Iris pigment epithelial cell (primary cell): ENCODE results near the gene LRMDA.

Experiments
- DNase-seq: peaks from one replicate; pipeline ENCODE4 v3.0.0-alpha.2; 2011; ENCODE audit warnings: low read depth

Gene LRMDA

DNA sequence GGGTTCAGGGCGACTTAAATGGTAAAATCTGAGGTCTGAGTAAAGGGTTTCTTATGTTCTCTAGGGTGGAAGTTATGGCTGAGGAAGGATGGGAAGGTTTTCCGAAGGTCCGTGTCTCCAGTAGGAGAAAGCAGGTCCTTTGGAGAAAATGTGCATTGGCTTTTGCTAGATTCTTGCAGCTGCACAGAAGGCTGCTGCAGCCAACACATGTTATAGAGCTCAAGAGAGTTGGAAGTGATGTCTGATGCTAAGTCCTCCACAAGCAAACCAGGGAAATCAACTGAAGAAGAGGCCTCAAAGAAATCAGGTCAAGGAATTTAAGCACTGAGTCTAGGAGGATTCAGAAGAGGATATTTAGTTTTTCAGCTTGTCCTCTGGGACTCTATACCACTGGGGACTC, 404.6 kb downstream of the LRMDA start:
- no peak for DNase-seq

DNA sequence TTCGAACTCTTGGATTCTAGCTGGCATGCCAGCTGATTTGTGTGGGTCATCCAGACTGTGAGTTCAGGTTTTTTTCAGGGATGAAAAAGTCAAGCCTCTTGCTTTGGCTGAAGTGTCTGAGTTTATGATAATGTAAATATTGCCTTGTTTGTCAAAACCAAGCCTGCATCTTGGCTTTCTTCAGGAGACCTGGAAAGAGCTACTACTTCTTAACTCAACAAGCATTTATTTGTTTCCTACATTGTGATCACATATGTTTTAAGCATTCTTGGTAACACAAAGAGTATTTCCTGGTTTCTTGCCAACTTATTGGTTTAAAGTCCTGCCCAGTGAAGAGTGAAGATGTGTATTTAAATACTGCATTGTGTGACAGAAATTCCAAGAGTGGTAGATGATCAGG, 407.1 kb downstream of the LRMDA start:
- no peak for DNase-seq

DNA sequence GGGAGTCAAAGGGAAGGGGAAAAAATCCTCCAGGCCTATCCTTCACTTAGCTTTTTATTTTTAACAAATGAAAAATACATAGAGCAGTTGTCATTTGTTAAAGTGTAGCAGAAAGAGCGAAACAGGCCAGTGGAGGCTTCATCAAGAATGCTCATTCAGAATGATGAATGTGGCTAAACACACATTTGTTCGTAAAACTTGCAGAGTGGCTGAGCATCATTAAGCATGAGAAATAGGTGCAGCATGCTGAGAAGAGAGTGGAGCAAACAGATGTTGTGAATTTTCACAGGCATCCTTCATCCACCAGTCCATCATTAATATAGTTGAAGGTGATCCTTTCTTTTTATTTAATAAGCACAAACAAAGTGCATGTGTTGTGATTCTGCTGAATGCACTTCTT, 407.6 kb downstream of the LRMDA start:
- DNase-seq: no peak

DNA sequence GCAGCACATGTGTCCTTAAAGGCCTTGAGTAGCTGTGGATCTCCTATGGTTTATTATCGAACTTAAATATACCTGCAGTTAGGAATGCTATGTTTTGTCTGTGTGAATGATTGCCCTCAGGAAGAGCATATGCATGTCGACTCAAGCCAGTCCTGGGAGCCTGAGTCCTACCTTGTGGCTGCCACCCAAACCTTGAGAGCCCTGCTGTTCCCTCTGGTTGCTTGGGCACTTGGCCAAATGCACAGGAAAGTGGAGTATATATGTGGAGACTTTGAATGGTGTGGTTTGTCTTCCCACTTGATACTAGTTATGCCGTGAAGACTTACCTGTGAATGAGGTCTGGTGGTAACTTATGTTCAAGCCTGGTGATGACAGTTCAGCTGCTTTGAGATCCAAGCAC, 409.8 kb downstream of the LRMDA start:
- DNase-seq: no peak

DNA sequence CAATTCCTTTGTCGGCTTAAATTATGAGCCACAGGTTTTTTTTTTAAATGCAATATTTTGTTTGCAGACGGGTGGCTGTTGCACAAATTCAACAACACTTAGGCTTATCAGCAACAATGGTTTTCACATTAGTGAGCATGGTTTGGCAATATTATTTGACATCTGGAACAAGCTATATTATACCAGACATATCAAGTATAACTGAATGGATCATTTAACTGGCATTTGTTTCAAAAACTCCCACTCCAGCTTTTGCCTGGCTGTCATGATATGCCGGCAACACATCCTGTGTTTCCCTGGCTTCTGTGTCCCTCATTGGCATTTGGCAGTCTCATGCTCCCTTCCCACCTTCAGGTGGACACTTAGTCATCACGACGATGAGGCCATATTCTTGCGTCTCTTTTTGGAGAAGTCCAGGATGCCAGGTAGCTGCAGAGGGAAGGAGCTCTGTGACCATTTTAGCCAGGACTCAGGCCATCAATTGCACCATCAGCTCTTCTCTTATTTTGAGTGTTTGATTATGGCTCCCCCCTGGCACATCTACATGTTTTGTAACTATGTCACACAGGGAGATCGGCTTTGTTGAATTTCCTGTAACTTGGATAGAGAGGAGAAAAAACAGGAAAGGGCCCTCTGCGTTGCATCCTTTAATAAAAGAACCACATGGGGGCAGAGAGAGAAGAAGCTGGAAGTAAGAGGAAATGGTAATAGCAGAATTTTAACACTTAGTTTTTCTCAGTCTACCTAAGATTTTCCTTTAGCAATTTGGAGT, 413.9 kb downstream of the LRMDA start:
- DNase-seq: no peak

DNA sequence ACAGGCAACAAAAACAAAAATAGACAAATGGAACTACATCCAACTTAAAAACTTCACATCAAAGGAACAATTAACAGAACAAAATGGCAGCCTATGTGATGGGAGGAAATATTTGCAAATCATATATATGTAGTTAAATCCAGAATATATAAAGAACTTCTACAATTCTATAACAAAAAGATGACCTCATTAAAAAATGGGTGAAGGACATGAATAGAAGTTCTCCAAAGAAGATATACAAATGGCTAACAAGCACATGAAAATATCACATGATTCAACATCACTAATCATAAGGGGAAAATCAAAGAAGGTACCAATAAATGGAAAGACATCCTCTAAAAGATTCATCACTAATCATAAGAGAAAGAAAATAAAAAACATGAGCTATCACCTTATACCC, 416.1 kb downstream of the LRMDA start:
- DNase-seq: no peak

DNA sequence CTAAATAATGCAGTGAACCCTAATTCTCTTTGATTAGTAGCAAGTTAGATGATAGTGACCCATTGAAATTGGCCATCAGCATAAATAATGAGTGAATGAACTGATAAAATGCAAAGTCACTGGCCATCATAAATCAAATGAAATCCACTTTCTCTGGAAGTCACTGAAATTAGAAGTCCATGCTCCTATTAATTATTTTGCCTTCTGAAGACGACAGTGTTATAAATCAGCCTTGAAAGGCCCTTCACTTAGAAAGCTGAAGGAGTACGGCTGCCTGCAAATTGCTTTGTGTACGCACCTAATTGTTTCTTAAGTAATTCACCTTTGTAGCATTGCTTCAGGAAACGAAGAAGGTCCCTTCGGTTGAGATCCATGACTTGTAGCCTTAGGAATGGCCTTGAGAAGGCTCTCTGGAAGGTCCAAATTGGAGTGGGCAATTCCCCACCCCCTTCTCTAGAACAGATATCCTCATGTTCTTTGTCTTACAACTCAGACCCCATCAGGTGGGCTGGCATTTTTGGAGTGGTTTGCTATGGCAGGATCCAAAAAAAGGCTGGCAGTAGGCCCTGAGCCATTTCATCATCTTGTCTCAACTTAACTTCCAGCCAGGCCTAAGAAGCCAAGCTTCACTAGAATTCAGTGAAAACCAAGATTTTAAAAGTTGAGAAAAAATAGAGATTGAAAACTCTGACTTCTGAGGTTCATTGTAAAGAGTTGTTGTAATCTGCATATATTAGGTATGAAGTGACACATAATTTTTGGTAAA, 420.3 kb downstream of the LRMDA start:
- no peak for DNase-seq

DNA sequence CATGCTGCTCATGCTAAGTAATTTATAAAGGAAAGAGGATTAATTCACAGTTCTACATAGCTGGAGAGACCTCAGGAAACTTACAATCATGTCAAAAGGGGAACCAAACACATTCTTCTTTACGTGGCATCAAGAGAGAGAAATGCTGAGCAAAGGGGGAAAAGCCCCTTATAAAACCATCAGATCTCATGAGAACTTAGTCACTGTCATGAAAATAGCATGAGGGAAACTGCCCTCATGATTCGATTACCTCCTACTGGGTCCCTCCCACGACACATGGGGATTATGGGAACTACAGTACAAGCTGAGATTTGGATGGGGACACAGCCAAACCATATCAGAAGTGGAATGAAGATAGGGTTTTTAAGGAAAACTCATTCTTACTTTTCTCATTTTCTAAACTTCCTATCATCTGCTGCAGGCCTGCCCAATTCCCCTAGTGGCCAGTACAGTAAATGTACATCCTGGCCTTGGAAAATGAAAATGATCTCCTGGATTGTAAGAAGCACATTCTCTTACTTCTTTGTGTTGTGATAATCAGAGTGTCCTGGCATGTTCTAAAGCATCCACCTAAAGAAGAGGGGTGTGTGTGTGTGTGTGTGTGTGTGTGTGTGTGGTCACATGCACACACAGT, 421.5 kb downstream of the LRMDA start:
- DNase-seq: peak; percentile 3

DNA sequence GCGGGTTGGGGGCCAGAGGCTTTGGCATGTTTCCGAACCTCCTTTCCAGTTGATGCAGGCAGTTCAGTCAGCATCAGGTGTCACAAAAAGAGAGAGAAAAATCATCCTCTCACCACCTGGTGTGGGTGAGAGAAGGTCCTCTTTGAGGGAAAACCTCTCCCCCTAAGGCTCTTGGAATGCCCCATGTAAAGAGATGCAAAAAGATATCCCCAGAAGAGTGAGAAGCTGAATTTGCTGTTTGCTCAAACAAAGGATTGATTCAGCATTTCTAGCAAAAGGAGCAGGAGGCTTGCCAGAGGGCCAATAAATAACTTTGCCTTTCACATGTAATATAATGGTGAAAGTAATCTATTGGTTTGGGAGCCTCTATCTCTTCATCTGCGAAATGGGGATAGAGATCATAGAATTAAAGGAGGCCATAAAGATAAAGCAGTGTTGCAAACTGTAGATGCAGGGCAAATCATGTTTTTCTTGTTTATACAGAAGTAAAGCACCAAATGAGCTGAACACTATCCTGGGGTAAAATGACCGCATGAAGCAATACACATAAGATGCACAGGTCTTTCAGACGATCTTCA, 425.9 kb downstream of the LRMDA start:
- no peak for DNase-seq

DNA sequence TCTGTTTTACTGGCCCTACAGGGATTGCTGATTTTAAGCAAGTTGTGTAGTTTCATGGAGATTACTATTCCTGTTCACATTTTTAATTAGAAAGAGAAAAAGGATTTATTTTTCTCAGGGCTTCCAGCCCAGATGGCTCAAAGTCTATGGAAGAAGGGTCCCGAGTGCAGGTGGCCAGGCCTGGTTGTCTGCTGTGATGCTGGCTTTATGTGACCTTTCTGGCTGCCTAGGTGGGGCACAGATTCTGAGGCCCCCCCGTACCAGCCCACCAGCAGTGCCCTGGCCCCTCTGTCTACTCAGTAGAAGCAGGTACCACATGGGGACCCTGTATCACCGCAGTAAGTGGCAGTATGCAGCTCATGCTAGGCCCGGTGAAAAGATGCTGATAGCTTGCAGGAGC, 426.5 kb downstream of the LRMDA start:
- DNase-seq: no peak

DNA sequence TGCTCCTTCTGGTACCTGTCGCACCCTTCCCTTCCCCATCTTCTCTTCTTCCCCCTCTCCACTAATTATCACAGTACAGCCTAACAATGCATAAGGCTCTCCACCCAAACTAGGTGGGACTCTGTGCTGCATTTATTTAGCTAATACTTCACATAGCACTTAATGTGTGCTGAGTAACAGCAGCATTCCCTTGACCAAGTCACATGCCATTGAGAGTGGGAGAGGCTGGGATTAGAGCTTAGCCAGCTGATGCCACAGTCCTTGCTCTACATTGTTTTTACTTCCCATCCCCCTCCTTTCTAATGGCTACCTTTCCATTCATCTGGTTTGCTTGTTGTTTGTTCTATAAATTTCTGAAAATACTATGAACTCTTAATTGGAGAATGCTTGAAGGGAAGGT, 426.9 kb downstream of the LRMDA start:
- DNase-seq: no peak

DNA sequence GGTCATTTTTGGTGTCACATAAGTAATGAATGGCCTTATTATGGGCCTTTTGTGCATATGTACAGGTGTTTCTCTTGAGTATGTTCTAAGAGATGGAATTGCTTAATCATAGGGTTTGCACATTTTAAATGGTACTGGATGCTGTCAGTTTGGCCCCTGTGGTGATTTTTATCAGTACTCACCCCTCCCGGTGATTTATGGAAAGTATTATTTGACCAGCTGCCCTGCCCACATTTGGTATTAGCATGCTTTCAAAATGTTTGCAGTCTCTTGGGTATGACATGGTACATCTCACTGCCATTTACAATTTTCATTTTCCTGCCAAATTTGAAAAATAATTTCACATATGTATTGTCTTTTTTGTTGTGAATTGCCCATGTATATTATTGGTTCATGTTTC, 427.7 kb downstream of the LRMDA start:
- no peak for DNase-seq

DNA sequence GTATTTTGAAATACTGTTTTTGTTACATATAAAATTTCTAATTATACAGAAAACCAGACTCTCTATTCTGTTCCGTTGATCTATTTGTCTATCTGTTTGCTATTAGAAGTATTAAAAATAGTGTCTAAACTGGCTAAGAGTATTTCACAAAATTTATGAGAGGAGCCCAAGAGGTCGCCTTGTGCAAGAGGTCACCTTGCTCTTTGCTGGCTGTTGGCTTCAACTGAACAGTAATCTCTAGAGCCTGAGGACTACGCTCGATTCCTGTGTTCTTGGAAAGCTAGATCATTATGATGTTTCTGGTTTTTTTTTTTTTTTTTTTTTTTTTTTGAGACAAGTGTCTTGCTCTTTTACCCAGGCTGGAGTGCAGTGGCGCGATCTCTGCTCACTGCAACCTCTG, 428.6 kb downstream of the LRMDA start:
- DNase-seq: no peak

DNA sequence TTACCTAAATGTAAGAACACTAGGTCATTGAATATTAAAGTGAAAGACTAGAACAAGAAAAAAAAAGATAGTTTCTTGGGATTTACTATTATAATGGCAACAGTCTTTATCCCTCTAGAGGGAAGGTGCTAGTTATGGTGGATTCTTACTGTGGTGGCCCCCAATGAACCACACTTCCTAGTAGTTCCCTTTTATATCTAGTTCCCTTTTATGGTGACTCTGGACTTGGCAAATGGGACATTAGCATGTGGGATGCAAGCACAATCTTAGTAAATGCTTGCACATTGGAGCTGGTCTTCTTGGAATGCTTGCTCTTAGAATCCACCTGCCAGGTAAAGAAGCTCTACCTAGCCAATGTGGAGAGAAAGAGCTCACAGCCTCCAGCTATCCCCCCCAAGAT, 430.2 kb downstream of the LRMDA start:
- no peak for DNase-seq

DNA sequence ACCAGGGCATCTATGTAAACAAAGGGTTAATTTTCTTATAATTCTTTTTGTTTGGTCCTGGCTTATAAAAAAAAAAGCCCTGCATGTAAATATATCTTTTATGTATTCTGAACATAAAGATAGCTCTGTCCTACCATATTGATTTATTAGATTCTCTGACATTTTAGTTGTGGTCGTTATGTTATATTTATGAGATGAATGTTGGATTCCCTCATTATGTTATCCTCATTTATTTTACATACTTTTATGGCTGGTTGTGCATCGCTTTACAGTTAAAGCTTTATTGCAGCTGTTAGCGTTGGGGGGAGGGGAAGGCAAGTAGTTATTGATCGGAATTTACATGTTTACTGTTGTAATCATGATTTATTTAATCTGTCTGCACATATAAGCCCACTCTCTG, 431.5 kb downstream of the LRMDA start:
- no peak for DNase-seq

DNA sequence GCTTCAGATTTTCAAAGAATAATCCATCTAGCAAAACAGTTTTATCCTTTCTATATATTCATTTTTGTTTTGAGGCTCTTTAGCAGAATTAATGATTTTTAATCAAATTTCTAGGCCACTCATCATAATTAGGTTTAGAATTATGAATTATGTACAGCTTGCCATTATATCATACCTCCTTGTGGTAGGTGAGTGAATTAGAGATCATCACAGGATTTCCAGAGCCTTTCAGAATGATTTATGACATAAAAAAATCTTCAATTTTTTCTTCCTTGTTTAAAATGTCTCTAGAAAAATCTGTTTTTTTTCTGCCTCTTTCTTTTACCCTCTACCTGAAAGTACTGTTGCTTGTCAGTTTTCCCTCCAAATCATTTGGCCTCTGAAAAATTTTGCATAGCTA, 433.3 kb downstream of the LRMDA start:
- no peak for DNase-seq

DNA sequence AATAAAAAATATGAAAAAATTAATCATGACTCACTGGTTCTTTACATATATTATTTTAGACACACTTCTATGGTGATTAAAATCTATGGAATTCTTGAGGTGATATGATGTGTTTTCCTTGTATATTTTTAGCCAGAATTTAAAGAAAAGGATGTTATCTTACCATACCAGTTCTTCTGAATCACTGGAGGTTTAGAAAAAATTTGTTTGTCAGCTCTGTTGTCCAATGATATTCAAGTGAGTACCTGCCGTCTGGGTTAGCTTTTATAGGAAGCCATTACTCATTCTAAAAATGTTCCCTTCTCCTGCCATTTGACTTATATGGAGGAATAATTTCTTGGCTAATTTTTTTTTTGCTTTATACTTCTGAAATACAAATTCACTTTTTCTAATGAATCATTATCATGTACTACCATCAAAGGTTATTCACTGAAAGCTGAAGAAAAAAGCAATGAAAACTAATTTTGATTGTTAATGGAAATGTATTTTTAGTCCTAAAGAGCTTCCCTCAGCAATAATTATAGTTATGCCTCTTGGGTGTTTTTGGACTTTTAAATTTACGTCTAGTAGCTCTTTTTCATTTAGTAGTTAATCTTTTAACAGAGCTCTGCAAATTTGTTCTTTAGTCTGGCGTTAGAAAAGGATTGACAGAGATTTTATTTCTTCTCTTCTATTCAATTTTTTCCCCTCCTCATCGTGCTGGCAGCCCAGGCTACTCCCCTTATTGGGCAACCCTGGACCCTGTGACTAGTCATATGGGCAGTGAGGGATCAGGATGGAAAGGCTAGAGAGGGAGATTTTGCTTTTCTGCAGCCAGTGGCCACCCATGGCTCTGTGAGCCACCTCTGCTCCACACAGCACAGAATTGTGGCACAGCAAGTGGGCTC, 434.2 kb downstream of the LRMDA start:
- DNase-seq: no peak

DNA sequence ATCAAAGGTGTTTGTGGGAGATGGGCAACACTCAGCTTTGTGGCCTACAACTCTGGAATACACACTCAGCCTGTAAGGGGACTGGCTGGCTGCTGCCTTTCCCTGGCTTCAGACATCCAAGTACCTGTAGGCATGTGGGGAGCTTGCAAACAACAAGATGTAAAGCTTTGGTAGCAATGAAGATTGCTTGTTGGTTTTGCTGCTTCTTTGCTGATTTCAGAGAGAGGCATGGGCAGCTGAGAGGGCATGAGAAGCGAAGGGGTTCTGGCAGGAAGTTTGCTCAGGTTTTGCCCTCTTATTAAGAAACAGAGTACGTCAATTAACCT, 434.8 kb downstream of the LRMDA start:
- DNase-seq: no peak

DNA sequence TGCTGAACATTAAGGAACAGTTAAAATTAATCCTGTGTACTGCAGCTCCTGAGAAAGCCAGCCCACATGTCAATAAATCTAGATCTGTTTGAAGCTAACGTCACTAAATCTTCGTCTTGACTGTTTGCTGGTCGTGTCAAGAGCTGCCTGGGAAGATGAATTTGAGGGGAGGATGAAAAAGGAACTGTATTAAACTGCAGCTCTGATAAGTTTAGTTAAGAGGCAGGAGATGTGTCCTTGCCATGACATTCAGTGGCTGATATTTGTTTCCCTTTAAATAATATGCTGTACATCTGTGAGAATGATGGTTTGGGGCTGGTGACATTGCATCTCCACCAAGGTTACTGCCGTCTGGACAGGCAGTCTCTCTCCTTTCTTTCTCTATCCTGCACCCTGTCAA, 435.3 kb downstream of the LRMDA start:
- DNase-seq: no peak

DNA sequence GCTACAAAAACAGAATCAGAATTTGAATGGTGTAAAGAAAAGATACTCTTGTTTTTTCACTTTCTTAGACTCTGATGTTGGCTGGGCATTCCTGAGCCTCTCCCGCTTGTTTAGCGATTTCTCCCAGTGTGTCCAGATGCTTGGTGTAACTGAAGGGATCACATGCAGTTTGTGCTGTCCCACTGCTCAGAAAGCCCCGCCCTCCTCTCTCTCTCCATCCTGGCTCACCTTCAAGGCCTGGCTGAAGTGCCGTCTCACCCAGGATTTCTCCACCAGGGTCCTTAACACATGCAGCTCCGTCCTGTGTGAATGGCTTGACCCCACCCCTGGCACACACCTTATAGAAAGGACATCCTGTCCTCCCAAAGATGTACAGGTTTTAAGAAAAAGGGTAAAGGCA, 437.1 kb downstream of the LRMDA start:
- DNase-seq: no peak

DNA sequence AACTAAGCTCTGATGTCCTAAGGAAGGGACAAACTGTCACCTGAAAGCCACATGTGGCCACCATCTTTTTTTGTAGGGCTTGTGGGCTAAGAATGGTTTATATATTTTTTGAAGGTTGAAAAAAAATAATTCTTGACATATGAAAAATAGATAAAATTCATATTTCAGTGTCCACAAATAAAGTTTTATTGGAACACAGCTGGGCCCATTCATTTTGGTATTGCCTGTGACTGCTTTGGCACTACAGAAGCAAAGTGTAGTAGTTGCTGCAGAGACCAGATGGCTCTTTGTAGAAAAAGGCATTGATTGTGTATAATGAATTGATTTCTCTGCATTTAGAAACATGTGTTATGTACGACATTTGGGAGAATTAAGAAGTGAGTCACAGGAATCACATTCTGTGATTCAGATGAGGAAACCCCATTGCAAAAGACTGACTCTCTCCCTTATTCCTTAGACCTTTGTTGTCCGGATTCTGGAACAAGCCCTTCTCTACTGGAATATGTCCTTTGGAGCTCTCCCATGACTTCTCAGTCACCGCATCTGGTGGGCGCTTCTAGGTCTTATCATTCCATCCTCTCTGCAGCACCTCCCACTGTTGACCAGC, 438.7 kb downstream of the LRMDA start:
- DNase-seq: no peak

DNA sequence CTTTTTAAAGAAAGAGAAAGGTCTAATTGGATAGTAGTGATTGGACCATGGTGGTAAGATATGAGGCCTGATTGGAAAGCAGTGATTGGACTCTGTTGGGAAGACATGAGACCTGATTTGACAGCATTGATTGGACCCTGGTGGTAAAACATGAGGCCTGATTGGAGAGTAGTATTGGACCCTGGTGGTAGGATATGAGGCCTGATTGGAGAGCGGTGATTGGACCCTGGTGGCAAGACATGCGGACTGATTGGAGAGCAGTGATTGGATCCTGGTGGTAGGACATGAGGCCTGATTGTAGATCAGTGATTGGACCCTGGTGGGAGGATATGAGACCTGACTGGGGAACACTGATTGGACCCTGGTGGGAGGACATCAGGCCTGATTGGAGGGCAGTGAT, 444.3 kb downstream of the LRMDA start:
- no peak for DNase-seq
